ENCODE measurements around the gene FLYWCH2. TPM values are rescaled to one million over a fixed set of nuclear protein-coding genes. Genes with fewer than 3 reads are reported as not detected.

FLYWCH2 gene
- total and polyA plus RNA-seq, 9 of the 15 experiments (the other 6 are each of a cell fraction or from before 2014, with no cell fraction given), result 0.70 to 55.5 (median 7.6) TPM

GRCh38 chr16:2867987-2868789 lies 14.8 kb upstream of the FLYWCH2 start (continued):
- TF ChIP-seq, protein P1, sequence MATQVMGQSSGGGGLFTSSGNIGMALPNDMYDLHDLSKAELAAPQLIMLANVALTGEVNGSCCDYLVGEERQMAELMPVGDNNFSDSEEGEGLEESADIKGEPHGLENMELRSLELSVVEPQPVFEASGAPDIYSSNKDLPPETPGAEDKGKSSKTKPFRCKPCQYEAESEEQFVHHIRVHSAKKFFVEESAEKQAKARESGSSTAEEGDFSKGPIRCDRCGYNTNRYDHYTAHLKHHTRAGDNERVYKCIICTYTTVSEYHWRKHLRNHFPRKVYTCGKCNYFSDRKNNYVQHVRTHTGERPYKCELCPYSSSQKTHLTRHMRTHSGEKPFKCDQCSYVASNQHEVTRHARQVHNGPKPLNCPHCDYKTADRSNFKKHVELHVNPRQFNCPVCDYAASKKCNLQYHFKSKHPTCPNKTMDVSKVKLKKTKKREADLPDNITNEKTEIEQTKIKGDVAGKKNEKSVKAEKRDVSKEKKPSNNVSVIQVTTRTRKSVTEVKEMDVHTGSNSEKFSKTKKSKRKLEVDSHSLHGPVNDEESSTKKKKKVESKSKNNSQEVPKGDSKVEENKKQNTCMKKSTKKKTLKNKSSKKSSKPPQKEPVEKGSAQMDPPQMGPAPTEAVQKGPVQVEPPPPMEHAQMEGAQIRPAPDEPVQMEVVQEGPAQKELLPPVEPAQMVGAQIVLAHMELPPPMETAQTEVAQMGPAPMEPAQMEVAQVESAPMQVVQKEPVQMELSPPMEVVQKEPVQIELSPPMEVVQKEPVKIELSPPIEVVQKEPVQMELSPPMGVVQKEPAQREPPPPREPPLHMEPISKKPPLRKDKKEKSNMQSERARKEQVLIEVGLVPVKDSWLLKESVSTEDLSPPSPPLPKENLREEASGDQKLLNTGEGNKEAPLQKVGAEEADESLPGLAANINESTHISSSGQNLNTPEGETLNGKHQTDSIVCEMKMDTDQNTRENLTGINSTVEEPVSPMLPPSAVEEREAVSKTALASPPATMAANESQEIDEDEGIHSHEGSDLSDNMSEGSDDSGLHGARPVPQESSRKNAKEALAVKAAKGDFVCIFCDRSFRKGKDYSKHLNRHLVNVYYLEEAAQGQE (IDR thresholded peaks at IDR 0.05; ENCODE audit: borderline replicate concordance), result peak; percentile 95
- TF ChIP-seq, protein P1 (CRISPR knock-in tag; IDR thresholded peaks at IDR 0.05; ENCODE audit: low read depth), result peak; percentile 85
- TF ChIP-seq MAFG (tag; conservative IDR thresholded peaks at IDR 0.05), result no peak
- no peak for TF ChIP-seq RFX5 (IDR thresholded peaks at IDR 0.05; ENCODE audit: low read depth, low read length)
- peak; percentile 81 for TF ChIP-seq SP1 (CRISPR knock-in tag; IDR thresholded peaks at IDR 0.05)
- TF ChIP-seq CBFB (CRISPR knock-in tag; IDR thresholded peaks at IDR 0.05), result 0 out of 2 replicates have a peak, but pooled peaks have one; percentile 60
- TF ChIP-seq, protein P2, sequence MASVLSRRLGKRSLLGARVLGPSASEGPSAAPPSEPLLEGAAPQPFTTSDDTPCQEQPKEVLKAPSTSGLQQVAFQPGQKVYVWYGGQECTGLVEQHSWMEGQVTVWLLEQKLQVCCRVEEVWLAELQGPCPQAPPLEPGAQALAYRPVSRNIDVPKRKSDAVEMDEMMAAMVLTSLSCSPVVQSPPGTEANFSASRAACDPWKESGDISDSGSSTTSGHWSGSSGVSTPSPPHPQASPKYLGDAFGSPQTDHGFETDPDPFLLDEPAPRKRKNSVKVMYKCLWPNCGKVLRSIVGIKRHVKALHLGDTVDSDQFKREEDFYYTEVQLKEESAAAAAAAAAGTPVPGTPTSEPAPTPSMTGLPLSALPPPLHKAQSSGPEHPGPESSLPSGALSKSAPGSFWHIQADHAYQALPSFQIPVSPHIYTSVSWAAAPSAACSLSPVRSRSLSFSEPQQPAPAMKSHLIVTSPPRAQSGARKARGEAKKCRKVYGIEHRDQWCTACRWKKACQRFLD (CRISPR knock-in tag; IDR thresholded peaks at IDR 0.05), result peak; percentile 98
- TF ChIP-seq HBP1 (CRISPR knock-in tag; IDR thresholded peaks at IDR 0.05), result peak; percentile 46; the same call in 1 of the 2 replicates
- 0 out of 2 replicates have a peak, but pooled peaks have one; percentile 65 for TF ChIP-seq ZBTB33 (CRISPR knock-in tag; IDR thresholded peaks at IDR 0.05)
- peak; percentile 33; the same call in 1 of the 2 replicates for TF ChIP-seq FOXK1 (CRISPR knock-in tag; IDR thresholded peaks at IDR 0.05; ENCODE audit: borderline replicate concordance)
- no peak for TF ChIP-seq EZH2 (IDR thresholded peaks at IDR 0.05; ENCODE audit: borderline replicate concordance, low read depth, low read length)
- TF ChIP-seq SPI1 (IDR thresholded peaks at IDR 0.05; ENCODE audit: borderline replicate concordance, low read depth, low read length), result peak; percentile 64; the same call in 1 of the 2 replicates
- peak; percentile 55; the same call in 1 of the 2 replicates for TF ChIP-seq PYGO2 (tag; IDR thresholded peaks at IDR 0.05)
- TF ChIP-seq CBX1 (IDR thresholded peaks at IDR 0.05; ENCODE audit: low read depth), result peak; percentile 71; the same call in 1 of the 2 replicates
